IMR-90 (cell line): ENCODE data around the gene GADL1. TPM values are rescaled to one million over a fixed set of nuclear protein-coding genes. Genes with fewer than 3 reads are reported as not detected.

ENCODE experiments used
- BHLHE40 ChIP-seq: fragments of 150-350 bp; IDR thresholded peaks from 2 replicates; pipeline ENCODE4 v1.6.1; 2016; ENCODE audit warnings: mild to moderate bottlenecking, low read depth, low read length
- NFE2L2 ChIP-seq: fragments of 150-350 bp; IDR thresholded peaks from 2 replicates; pipeline ENCODE4 v1.6.1; 2016; ENCODE audit warnings: low read depth, mild to moderate bottlenecking, low read length
- RAD21 ChIP-seq: IDR thresholded peaks from 2 replicates; pipeline ENCODE4 v1.6.1; 2012; ENCODE audit warnings: low read length, improper control_type of control experiment
- RCOR1 ChIP-seq: IDR thresholded peaks from 2 replicates; pipeline ENCODE4 v1.6.1; 2012; ENCODE audit warnings: mild to moderate bottlenecking, low read length, improper control_type of control experiment; ENCODE audit not compliant: insufficient replicate concordance
- RFX5 ChIP-seq: IDR thresholded peaks from 2 replicates; pipeline ENCODE4 v1.8.0; 2012; ENCODE audit warnings: low read depth, mild to moderate bottlenecking, low read length, moderate library complexity
- SMC3 ChIP-seq: fragments of 150-350 bp; IDR thresholded peaks from 2 replicates; pipeline ENCODE4 v1.6.1; 2016; ENCODE audit warnings: low read depth, mild to moderate bottlenecking, antibody characterized with exemption, low read length, moderate library complexity
- polyA plus RNA-seq, 3 experiments: library from polyadenylated mRNA; depleted of rRNA; stranded (reverse); fragments of >200 nt; gene quantifications; 2 replicates each; pipeline ENCODE4 v1.2.3, GENCODE V29; 2012; ENCODE audit warnings: low replicate concordance in 1 of 3
- total RNA-seq: library from RNA; depleted of rRNA; stranded (reverse); fragments of >200 nt; gene quantifications from 2 replicates; pipeline ENCODE4 v1.2.3, GENCODE V29; 2012
- TF ChIP-seq, protein P1 (sequence below): fragments of 150-350 bp; IDR thresholded peaks from 2 replicates; pipeline ENCODE4 v1.6.1; 2017; ENCODE audit warnings: mild to moderate bottlenecking, antibody characterized with exemption, low read length, low read depth

The GADL1 gene
- total and polyA plus RNA-seq, 2 of the 4 experiments (the other 2 are of a cell fraction), result not detected

DNA sequence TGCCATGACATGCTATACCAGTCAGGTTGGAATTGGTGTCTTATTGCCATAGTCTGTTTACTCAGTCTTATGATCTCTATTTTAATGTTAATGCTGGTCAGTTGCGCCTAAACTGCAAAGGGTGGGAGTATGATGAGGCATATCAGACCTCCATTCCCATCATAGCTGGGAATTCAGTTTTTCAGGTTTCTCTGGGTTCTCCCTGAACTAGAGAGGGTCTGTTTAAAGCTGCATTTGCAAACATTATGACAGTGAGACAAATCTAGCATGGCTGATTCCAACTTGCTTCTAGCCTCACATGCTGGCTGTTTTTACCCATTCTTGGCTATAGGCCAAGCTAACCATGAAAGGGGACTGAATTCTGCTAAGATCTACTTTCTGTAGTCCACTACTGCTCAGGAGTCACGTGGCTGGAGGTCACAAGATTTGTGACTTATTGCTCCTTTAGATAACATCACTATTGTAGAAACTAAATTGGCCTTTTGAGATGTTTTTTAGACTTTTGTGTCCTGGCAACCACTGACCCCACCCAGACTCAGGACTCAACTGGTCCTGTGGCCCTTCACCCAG is 191.5 kb downstream of the GADL1 start (continued):
- TF ChIP-seq RFX5 (no peak), RCOR1 (no peak), NFE2L2 (no peak), RAD21 (no peak), BHLHE40 (no peak), SMC3 (no peak)
- TF ChIP-seq, protein P1, sequence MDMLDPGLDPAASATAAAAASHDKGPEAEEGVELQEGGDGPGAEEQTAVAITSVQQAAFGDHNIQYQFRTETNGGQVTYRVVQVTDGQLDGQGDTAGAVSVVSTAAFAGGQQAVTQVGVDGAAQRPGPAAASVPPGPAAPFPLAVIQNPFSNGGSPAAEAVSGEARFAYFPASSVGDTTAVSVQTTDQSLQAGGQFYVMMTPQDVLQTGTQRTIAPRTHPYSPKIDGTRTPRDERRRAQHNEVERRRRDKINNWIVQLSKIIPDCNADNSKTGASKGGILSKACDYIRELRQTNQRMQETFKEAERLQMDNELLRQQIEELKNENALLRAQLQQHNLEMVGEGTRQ, result no peak
